GM19351 (cell line): ENCODE results near the gene OCA2.
"Not testable (repeated sequence)": the region's sequence is repeated elsewhere in the genome, so short reads cannot be mapped to it uniquely, and the experiment has no call there.

ENCODE experiments used
- ATAC-seq: cut with Tn5 transposase; IDR thresholded peaks from one replicate; pipeline ENCODE4 v1.9.1; 2021; ENCODE audit warnings: mild to moderate bottlenecking, moderate library complexity; ENCODE audit not compliant: unreplicated experiment

OCA2 gene

GRCh38 chr15:28098766-28099554 is at the start of gene OCA2:
Gene OCA2, minus strand, starts transcription at chr15:28099315. Its CDS starts 17,441 bp downstream, at chr15:28081874.
- ATAC-seq = no peak

DNA sequence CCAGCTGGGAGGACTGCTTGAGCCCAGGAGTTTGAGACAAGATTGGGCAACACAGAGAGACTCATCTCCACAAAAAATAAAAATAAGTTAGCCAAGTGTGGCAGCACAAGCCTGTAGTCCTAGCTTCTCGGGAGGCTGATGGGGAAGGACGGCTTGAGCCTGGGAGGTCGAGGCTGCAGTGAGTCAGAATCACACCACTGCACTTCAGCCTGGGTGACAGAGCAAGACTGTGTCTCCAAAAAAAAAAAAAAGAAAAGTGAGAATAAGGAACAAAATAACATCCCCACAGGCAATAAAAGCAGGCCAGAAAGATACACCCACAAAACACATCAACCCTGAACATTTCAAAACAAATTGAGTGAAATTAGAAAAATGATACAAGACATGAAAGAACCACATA is 48.7 kb upstream of the OCA2 start:
- no peak for ATAC-seq

GRCh38 chr15:28145419-28145818 is 46.3 kb upstream of the OCA2 start:
- not testable (repeated sequence) for ATAC-seq

DNA sequence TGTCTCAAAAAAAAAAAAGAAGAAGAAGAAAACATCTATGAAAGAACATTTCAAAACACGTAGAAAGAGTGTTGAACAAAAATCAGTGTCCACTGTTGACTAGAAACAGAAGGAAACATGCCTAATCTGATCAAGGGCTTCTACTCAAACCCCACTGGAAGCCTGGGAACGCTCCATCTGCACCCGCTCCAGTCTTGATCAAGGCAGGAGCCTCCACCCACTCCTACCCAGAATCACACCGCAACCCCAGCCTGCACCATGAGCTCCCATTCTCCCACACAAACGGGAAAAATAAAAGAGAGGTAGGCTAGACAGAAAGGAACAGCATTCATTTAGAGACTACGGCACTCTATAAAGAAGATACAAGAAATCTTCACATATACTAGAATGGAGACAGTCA is 40.9 kb upstream of the OCA2 start:
- ATAC-seq = no peak

- not testable (repeated sequence) for ATAC-seq
Observed at GRCh38 chr15:28137408-28138039, 38.4 kb upstream of the OCA2 start.

- peak; percentile 100 for ATAC-seq
Observed at GRCh38 chr15:28136236-28136904, 37.3 kb upstream of the OCA2 start.

DNA sequence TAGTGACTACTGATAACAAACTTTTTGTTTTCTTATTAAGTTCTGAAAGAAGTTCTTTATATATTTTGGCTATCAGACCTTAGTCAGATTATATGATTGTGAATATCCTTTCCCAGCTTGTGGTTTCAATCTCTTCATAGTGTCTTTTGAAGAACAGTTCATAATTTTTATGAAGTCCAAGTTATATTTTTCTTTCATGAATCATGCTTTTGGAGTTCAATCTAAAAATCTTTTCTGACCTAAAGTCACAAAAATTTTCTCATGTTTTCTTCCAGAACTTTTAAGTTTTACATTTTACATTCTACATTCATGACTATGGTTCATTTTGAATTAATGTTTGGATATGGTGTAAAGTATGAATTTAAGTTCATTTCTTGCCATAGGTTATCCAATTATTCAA is 34.2 kb upstream of the OCA2 start:
- no peak for ATAC-seq

DNA sequence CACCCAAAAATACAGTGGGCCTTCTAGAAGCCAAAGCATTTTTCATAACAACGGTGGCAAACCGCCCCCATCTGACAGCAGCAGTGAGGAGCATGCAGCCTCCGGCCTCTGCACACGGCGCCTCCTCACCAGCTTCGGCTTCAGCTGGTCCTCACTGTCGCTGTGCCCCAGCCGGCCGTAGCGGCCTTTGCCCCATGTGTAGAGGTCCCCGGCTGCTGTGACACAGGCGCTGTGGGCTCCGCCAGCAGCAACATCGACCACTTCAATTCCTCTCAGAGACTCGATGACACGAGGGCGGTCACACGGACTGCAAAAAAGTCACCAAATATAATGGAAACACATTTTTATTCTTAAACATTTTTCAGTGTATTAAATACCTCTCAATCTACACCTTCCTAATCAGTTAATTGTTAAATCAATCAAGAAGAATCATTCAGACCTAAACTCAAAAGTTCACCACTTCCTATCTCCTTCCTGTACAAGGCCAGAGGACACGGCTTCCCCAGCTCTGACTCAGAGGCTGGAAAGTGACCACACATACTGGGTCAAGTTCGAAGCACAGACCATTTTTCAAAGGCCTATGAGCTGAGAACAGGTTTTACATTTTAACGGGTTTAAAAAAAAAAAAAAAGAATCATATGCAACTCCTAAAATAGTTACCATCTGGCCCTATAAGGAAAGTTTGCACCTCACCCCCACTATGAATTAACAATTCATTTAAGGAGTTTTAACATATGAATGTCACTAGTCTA is 33.6 kb upstream of the OCA2 start:
- no peak for ATAC-seq

DNA sequence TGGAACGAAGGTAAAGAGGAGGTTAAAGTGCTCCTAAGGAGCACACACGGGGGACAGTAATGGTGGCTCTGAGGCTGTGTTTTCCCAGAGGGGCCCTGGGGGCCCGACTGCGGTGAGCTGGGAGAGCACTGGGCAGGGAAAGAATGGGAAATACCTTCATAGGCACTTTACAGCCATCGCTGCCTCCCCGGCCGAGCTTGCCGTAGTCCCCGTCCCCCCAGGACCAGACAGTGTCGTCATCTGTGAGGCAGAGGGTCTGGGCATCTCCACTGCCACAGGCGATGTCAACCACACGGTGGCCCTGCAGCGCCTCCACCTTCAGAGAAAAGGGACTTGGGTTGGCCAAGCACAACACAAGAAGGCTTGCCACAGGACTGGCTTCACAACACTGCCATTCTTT is 32.8 kb upstream of the OCA2 start:
- no peak for ATAC-seq

DNA sequence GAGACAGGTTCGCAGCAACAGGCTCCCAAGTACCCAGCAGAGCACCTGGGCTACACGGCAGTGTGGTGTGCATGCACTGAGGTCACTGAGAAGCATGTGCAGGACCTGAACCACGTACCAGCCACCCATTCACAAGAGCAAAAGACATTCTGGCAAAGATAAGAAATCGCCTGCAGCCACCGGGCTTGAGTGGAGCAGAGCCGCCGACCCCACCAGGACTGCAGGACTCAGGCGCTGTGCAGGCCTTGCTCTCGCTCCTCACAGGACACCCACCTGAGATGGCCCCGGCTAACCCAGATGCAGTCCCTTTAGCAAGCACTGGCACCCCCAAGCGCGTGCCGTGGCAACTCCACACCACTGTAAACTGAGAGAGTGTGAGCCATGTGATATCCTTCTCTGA is 32.3 kb upstream of the OCA2 start:
- ATAC-seq = no peak

GRCh38 chr15:28130651-28131050 is 31.5 kb upstream of the OCA2 start:
- ATAC-seq = no peak

DNA sequence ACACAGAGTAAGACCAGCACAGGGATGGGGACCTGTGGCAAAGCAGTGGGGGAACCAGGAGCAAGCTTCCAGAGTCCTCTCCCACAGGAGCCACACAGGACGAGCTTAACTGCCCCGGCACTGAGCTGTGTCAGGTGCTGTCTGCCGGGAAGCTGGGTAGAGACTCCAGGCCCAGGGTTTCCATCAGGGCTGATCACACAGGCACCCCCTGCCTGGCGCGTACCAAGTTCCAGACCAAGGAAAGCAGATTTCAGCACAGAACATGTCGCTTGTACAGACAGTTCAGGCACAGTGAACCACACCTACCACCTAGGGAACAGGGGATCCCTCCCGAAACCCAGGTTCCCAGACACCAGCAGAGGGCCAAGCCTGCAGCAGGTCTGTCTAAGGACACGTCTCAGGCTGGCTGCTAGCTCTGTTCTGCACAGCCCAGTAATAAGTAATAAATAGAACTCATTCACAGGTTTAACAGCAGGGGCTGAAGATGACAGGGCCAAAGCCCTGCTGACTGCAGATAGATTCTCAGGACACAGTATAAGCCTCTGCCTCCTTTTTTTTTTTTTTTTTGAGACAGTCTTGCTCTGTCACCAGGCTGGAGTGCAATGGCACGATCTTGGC is 30.2 kb upstream of the OCA2 start:
- no peak for ATAC-seq

GRCh38 chr15:28128031-28128430 is 28.9 kb upstream of the OCA2 start:
- ATAC-seq = no peak

- no peak for ATAC-seq
Observed at GRCh38 chr15:28127036-28127435, 27.9 kb upstream of the OCA2 start.

DNA sequence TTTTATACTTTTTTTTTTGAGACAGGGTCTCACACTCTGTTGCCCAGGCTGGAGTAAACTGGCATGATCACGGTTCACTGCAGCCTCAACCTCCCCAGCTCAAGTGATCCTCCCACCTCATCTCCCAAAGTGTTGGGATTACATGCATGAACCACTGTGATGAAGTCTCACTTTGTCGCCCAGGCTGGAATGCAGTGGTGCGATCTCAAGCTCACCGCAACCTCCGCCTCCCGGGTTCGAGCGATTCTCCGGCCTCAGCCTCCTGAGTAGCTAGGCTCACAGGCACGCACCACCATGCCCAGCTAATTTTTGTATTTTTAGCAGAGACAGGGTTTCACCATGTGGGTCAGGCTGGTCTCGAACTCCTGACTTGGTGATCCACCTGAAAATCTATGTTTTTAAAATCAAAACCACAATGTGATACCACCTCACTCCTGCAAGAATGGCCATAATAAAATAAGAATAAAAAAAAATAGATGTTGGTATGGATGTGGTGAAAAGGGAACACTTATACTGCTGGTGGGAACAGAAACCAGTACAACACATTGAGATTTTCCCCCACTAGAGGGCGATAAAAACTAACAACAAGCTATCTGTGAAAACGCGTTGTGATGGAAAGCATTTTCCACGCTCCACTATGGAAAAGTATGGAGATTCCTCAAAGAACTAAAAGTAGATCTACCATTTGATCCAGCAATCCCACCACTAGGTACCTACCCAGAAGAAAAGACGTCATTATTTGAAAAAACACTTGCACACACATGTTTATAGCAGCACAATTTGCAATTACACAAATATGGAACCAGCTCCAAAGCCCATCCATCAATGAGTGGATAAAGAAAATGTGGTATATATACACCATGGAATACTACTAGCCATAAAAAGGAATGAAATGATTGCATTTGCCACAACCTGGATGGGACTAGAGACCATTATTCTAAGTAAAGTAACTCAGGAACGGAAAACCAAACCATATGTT is 26.8 kb upstream of the OCA2 start:
- no peak for ATAC-seq

DNA sequence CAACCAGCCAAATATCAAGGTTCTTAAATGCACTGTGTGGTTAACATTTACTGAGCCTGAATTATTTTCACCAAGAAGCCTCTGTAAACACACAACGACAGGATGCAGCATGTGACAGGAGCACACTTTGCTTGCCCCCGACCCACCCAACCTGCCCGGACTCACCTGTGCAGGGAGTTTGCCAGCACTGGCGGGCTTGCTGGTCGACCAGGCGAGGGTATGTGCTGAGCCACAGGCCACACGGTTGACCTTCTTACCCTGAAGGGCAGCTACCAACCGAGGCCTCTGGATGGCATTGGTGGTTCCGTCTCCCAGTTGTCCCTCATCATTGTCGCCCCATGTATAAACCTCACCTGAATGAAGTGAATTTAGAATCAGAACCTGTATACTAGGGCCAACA is 25.7 kb upstream of the OCA2 start:
- ATAC-seq = no peak

- peak; percentile 78 for ATAC-seq
Observed at GRCh38 chr15:28123408-28124023, 24.4 kb upstream of the OCA2 start.

DNA sequence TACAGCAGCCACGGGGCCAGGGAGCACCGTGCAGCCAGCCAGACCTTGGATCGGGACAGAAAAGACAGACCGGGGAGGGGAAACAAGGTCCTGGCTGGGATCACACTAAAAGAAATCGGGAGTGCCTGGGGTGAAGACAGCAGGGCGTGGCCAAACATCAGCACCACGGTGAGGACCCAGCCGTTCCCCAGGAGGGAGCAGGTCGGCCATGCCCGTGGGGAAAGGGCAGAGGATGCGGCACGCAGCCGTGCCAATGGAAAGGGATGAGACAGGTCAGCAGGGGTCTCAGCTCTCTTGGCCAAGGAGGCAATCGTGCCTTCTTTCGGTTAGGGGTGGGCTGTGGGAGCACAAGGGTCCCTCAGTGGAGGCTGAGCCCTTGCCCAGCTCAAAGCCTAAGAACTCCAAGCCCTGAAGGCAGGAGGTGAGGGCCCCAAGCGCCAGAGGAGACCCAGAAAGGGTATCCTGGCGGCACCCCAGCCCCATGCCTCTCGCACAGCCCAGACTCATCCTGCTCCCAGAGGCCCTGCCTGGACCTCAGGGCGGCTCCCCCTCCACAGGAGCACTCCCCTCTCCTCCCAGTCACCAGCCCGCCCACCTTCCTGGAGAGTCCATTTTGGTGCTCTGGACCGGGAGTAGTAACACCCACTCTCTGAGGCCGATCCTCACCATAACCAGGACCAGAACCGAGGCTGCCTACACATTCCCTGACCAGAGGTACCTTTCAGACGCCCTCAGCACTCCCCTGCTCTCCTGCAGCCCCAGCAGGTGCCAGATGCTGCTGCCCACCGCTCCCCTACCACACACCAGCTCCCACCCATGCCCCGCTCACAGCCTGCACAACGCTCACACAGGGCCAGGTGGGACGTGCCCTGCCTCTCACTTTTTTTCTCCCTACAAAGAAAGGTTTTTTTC is 23.2 kb upstream of the OCA2 start:
- ATAC-seq = no peak
